Upper lobe of left lung (tissue), 6 donors: ENCODE data around the gene PAK2. TPM values are rescaled to one million over a fixed set of nuclear protein-coding genes. Genes with fewer than 3 reads are reported as not detected.
"Not testable (repeated sequence)": the region's sequence is repeated elsewhere in the genome, so short reads cannot be mapped to it uniquely, and the experiment has no call there.

Experiments
- ATAC-seq, 2 donors: fragments of 200-7000 bp; cut with Tn5 transposase; one replicate each; pipeline ENCODE4 v1.9.1; 2022; ENCODE audit warnings: mild to moderate bottlenecking in 2 of 2, moderate library complexity in 2 of 2; ENCODE audit not compliant: low FRiP score in 2 of 2
- DNase-seq, 2 donors: peaks; one replicate each; pipeline ENCODE4 v3.0.0-alpha.2; 2019 to 2020
- H3K27ac ChIP-seq, 4 donors: fragments of 200-600 bp; sonication (generic); one replicate each; pipeline ENCODE4 v1.5.1; 2016 to 2019
- H3K27me3 ChIP-seq, 4 donors: fragments of 200-600 bp; sonication (generic); one replicate each; pipeline ENCODE4 v1.5.1; 2017 to 2019
- H3K36me3 ChIP-seq, 4 donors: fragments of 200-600 bp; sonication (generic); one replicate each; pipeline ENCODE4 v1.5.1; 2016 to 2019
- H3K4me1 ChIP-seq, 4 donors: fragments of 200-600 bp; sonication (generic); one replicate each; pipeline ENCODE4 v1.5.1; 2018 to 2019
- H3K4me3 ChIP-seq, 4 donors: fragments of 200-600 bp; sonication (generic); one replicate each; pipeline ENCODE4 v1.5.1; 2017 to 2019; ENCODE audit warnings: mild to moderate bottlenecking in 2 of 4, moderate library complexity in 1 of 4
- H3K9me3 ChIP-seq, 4 donors: fragments of 200-600 bp; sonication (generic); one replicate each; pipeline ENCODE4 v1.5.1; 2018 to 2019
- CTCF ChIP-seq, 6 experiments: fragments of 450-650 bp in 4 of 6; fragments of 200-600 bp in 2 of 6; sonication (generic) in 2 of 6; IDR thresholded peaks; one replicate each; pipeline ENCODE4 v1.5.1; 2016 to 2019; ENCODE audit warnings: antibody characterized with exemption in 6 of 6
- EP300 ChIP-seq, 4 donors: sonication (generic); formaldehyde crosslinking; IDR thresholded peaks; one replicate each; pipeline ENCODE4 v1.5.1; 2017; ENCODE audit warnings: antibody characterized with exemption in 4 of 4, control low read depth in 2 of 4
- POLR2A ChIP-seq, 4 donors: fragments of 450-650 bp; IDR thresholded peaks; one replicate each; pipeline ENCODE4 v1.5.1; 2016 to 2017; ENCODE audit warnings: antibody characterized with exemption in 4 of 4, mild to moderate bottlenecking in 2 of 4
- POLR2AphosphoS5 ChIP-seq, 2 donors: sonication (generic); formaldehyde crosslinking; IDR thresholded peaks; one replicate each; pipeline ENCODE4 v1.5.1; 2017; ENCODE audit warnings: antibody characterized with exemption in 2 of 2
- WGBS, 2 donors: methylation state at CpG; one replicate each; pipeline ENCODE4 v1.1.5; 2017 to 2018; 5-methylcytosine and 5-hydroxymethylcytosine counted together
- total RNA-seq, 6 donors: library from RNA; depleted of rRNA in 4 of 6; stranded (reverse); fragments of >200 nt in 4 of 6; gene quantifications; one replicate each; pipeline versions ENCODE4 v1.1.0 to v1.2.1, GENCODE V29; 2016 to 2021
- donor health status: DM: no; HTN: no; CAD: no; lungs with moderate emphysema.
- donor health status: DM: no; HTN: yes; CAD: no; lungs with severe emphysema.

The PAK2 gene
- total RNA-seq, 6 donors from 2014 or later: 24.7 to 82.2 (median 60.1) TPM

- no peak for ATAC-seq
- 100% methylated on average over 1 of the region's 1 CpG for WGBS, 2 donors
- peaks cover 18 to 76% (median 53%) of the 10 kb centered on the region in 4 donors for H3K36me3 ChIP-seq
These were observed 65.1 kb downstream of the PAK2 start for GRCh38 chr3:196804773-196805172.

GRCh38 chr3:196810963-196811581 lies 71.4 kb downstream of the PAK2 start:
- DNase-seq (no peak), ATAC-seq (no peak)
- H3K27me3 ChIP-seq: no peaks in the 10 kb centered on the region
- peaks cover 18 to 91% (median 60%) of the 10 kb centered on the region in 4 donors for H3K36me3 ChIP-seq
- no peak overlapping the region for H3K27ac ChIP-seq
- H3K4me1 ChIP-seq: no peaks in the 10 kb centered on the region
- no peaks in the 10 kb centered on the region for H3K9me3 ChIP-seq
- 85 to 94% methylated on average over 2 to 3 of the region's 3 CpGs for WGBS, 2 donors
- no peak for TF ChIP-seq EP300 (IDR thresholded peaks at IDR 0.05)
- no peak for TF ChIP-seq POLR2AphosphoS5 (IDR thresholded peaks at IDR 0.05)
- no peak for TF ChIP-seq CTCF (IDR thresholded peaks at IDR 0.05)
- no peak for TF ChIP-seq POLR2A (IDR thresholded peaks at IDR 0.05)
- no peak overlapping the region for H3K4me3 ChIP-seq

More at GRCh38 chr3:196804773-196805172, 65.1 kb downstream of the PAK2 start:
- H3K4me1 ChIP-seq: no peaks in the 10 kb centered on the region
- no peak for TF ChIP-seq CTCF (IDR thresholded peaks at IDR 0.05)
- TF ChIP-seq POLR2A (IDR thresholded peaks at IDR 0.05): no peak
- TF ChIP-seq EP300 (IDR thresholded peaks at IDR 0.05): no peak
- no peak for TF ChIP-seq POLR2AphosphoS5 (IDR thresholded peaks at IDR 0.05)
- no peaks in the 10 kb centered on the region for H3K9me3 ChIP-seq
- no peaks in the 10 kb centered on the region for H3K27me3 ChIP-seq
- no peak overlapping the region for H3K27ac ChIP-seq
- no peak overlapping the region for H3K4me3 ChIP-seq
- no peak for DNase-seq

GRCh38 chr3:196812853-196813252 lies 73.2 kb downstream of the PAK2 start:
- ATAC-seq (no peak), DNase-seq (no peak)
- 91 to 94% methylated on average over 7 of the region's 7 CpGs for WGBS, 2 donors
- H3K36me3 ChIP-seq: peaks cover 9 to 80% (median 54%) of the 10 kb centered on the region in 4 donors
- no peaks in the 10 kb centered on the region for H3K27me3 ChIP-seq
- H3K4me1 ChIP-seq: no peaks in the 10 kb centered on the region
- H3K9me3 ChIP-seq: no peaks in the 10 kb centered on the region
- TF ChIP-seq EP300 (IDR thresholded peaks at IDR 0.05) (no peak), CTCF (IDR thresholded peaks at IDR 0.05) (no peak), POLR2A (IDR thresholded peaks at IDR 0.05) (no peak), POLR2AphosphoS5 (IDR thresholded peaks at IDR 0.05) (no peak)
- no peak overlapping the region for H3K27ac ChIP-seq
- no peak overlapping the region for H3K4me3 ChIP-seq

- DNase-seq (no peak), ATAC-seq (no peak)
- no peaks in the 10 kb centered on the region for H3K9me3 ChIP-seq
- no peak overlapping the region for H3K4me3 ChIP-seq
- no peak for TF ChIP-seq CTCF (IDR thresholded peaks at IDR 0.05)
- TF ChIP-seq EP300 (IDR thresholded peaks at IDR 0.05): no peak
- TF ChIP-seq POLR2A (IDR thresholded peaks at IDR 0.05): no peak
- TF ChIP-seq POLR2AphosphoS5 (IDR thresholded peaks at IDR 0.05): no peak
- no peaks in the 10 kb centered on the region for H3K27me3 ChIP-seq
- no peaks in the 10 kb centered on the region for H3K4me1 ChIP-seq
- no peak overlapping the region for H3K27ac ChIP-seq
- peaks cover 10 to 80% (median 55%) of the 10 kb centered on the region in 4 donors for H3K36me3 ChIP-seq
- WGBS, 2 donors: 96 to 97% methylated on average over 5 of the region's 5 CpGs
These were observed 74.2 kb downstream of the PAK2 start for GRCh38 chr3:196813903-196814302.

- no peaks in the 10 kb centered on the region for H3K27me3 ChIP-seq
- no peak for ATAC-seq
- no peak overlapping the region for H3K27ac ChIP-seq
- H3K4me1 ChIP-seq: no peaks in the 10 kb centered on the region
- H3K36me3 ChIP-seq: peaks cover 16 to 97% (median 72%) of the 10 kb centered on the region in 4 donors
- DNase-seq: no peak
- TF ChIP-seq POLR2A (IDR thresholded peaks at IDR 0.05) (no peak), POLR2AphosphoS5 (IDR thresholded peaks at IDR 0.05) (no peak), EP300 (IDR thresholded peaks at IDR 0.05) (no peak), CTCF (IDR thresholded peaks at IDR 0.05) (no peak)
- no peak overlapping the region for H3K4me3 ChIP-seq
- no peaks in the 10 kb centered on the region for H3K9me3 ChIP-seq
- WGBS, 2 donors: 92% methylated on average over 6 of the region's 6 CpGs
These were observed 82.2 kb downstream of the PAK2 start for GRCh38 chr3:196821806-196822355.

GRCh38 chr3:196829651-196830050 lies 90.0 kb downstream of the PAK2 start:
- 96% methylated on average over 3 of the region's 3 CpGs for WGBS, 2 donors
- not testable (repeated sequence) for DNase-seq

More at GRCh38 chr3:196829651-196830050, 90.0 kb downstream of the PAK2 start:
- H3K27ac ChIP-seq, ATAC-seq, H3K4me1 ChIP-seq, H3K9me3 ChIP-seq, H3K4me3 ChIP-seq, H3K27me3 ChIP-seq: not testable (repeated sequence)
- H3K36me3 ChIP-seq: peaks cover 5 to 72% (median 19%) of the 10 kb centered on the region in 4 donors
